HEK293 (cell line): ENCODE data around the gene PKN3.
"Not testable (repeated sequence)": the region's sequence is repeated elsewhere in the genome, so short reads cannot be mapped to it uniquely, and the experiment has no call there.

ENCODE experiments used
- CTCF ChIA-PET: fragments of 350-600 bp; formaldehyde crosslinking; extraction: SDS; loops from one replicate; lab custom pipeline; 2021; ENCODE audit warnings: antibody characterized with exemption; lab: Yijun Ruan, JAX
- POLR2A ChIA-PET: fragments of 300-600 bp; formaldehyde crosslinking; extraction: SDS; loops from one replicate; lab custom pipeline; 2020; ENCODE audit warnings: antibody characterized with exemption, inconsistent platforms; lab: Yijun Ruan, JAX
- H3K27ac ChIP-seq: fragments of 200-500 bp; sonication (Bioruptor generic); 2 replicates; pipeline ENCODE4 v1.5.1; 2014; ENCODE audit warnings: low read depth, low read length, control low read depth, inconsistent platforms; ENCODE audit errors: extremely low read depth
- H3K36me3 ChIP-seq, 2 experiments: fragments of 200-500 bp in 1 of 2; sonication (Bioruptor generic) in 1 of 2; 1 replicate in 1 of 2; 2 replicates in 1 of 2; pipeline ENCODE4 v1.5.1; 2014 to 2017; ENCODE audit warnings: inconsistent platforms in 2 of 2, low read length in 2 of 2; ENCODE audit not compliant: control insufficient read depth in 2 of 2, insufficient read depth in 1 of 2
- H3K4me1 ChIP-seq: fragments of 200-500 bp; sonication (Bioruptor generic); 2 replicates; pipeline ENCODE4 v1.5.1; 2014; ENCODE audit warnings: mild to moderate bottlenecking, low read length, inconsistent platforms; ENCODE audit not compliant: control insufficient read depth, insufficient read depth
- H3K4me3 ChIP-seq: 2 replicates; pipeline ENCODE4 v1.5.1; 2011; ENCODE audit warnings: low read depth, mild to moderate bottlenecking, control low read depth, low read length, moderate library complexity
- H3K9me3 ChIP-seq: fragments of 200-500 bp; sonication (Bioruptor generic); 2 replicates; pipeline ENCODE4 v1.5.1; 2014; ENCODE audit warnings: low read depth, low read length, inconsistent platforms; ENCODE audit not compliant: control insufficient read depth, insufficient read depth
- BCL6B ChIP-seq: fragments of 450-650 bp; formaldehyde crosslinking; IDR thresholded peaks from 2 replicates; pipeline ENCODE4 v1.5.1; 2017; ENCODE audit warnings: missing biosample characterization, missing genetic modification characterization
- KLF7 ChIP-seq: fragments of 450-650 bp; formaldehyde crosslinking; IDR thresholded peaks from 2 replicates; pipeline ENCODE4 v1.5.1; 2016; ENCODE audit warnings: missing biosample characterization, missing genetic modification characterization, borderline replicate concordance
- OSR2 ChIP-seq: fragments of 450-650 bp; formaldehyde crosslinking; IDR thresholded peaks from 2 replicates; pipeline ENCODE4 v1.5.1; 2016; ENCODE audit warnings: missing biosample characterization, missing genetic modification characterization
- OVOL3 ChIP-seq: fragments of 450-650 bp; formaldehyde crosslinking; IDR thresholded peaks from 2 replicates; pipeline ENCODE4 v1.5.1; 2016; ENCODE audit warnings: missing biosample characterization, missing genetic modification characterization
- PBX3 ChIP-seq: sonication (generic); formaldehyde crosslinking; IDR thresholded peaks from 2 replicates; pipeline ENCODE4 v1.8.1; 2022; ENCODE audit warnings: mild to moderate bottlenecking, moderate library complexity, missing genetic modification reagents
- WT1 ChIP-seq: fragments of 450-650 bp; formaldehyde crosslinking; IDR thresholded peaks from 2 replicates; pipeline ENCODE4 v1.5.1; 2016; ENCODE audit warnings: missing biosample characterization, missing genetic modification characterization
- ZBTB10 ChIP-seq: fragments of 450-650 bp; formaldehyde crosslinking; IDR thresholded peaks from 2 replicates; pipeline ENCODE4 v1.5.1; 2016; ENCODE audit warnings: missing biosample characterization, missing genetic modification characterization
- ZBTB20 ChIP-seq: fragments of 450-650 bp; formaldehyde crosslinking; IDR thresholded peaks from 2 replicates; pipeline ENCODE4 v1.5.1; 2016; ENCODE audit warnings: missing biosample characterization, missing genetic modification characterization
- ZBTB21 ChIP-seq: fragments of 450-650 bp; formaldehyde crosslinking; IDR thresholded peaks from 2 replicates; pipeline ENCODE4 v1.5.1; 2017; ENCODE audit warnings: missing biosample characterization, missing genetic modification characterization
- ZEB2 ChIP-seq: fragments of 450-650 bp; formaldehyde crosslinking; IDR thresholded peaks from 2 replicates; pipeline ENCODE4 v1.5.1; 2016; ENCODE audit warnings: missing biosample characterization, missing genetic modification characterization
- ZFHX2 ChIP-seq: fragments of 450-650 bp; formaldehyde crosslinking; conservative IDR thresholded peaks from 2 replicates; pipeline ENCODE4 v1.5.1; 2016; ENCODE audit warnings: missing biosample characterization, missing genetic modification characterization
- ZNF132 ChIP-seq: fragments of 450-650 bp; formaldehyde crosslinking; IDR thresholded peaks from 2 replicates; pipeline ENCODE4 v1.5.1; 2017; ENCODE audit warnings: missing biosample characterization, missing genetic modification characterization, borderline replicate concordance
- ZNF24 ChIP-seq: fragments of 450-650 bp; formaldehyde crosslinking; IDR thresholded peaks from 2 replicates; pipeline ENCODE4 v1.5.1; 2016; ENCODE audit warnings: missing biosample characterization, missing genetic modification characterization
- ZNF555 ChIP-seq: fragments of 450-650 bp; formaldehyde crosslinking; conservative IDR thresholded peaks from 2 replicates; pipeline ENCODE4 v1.5.1; 2017; ENCODE audit warnings: missing biosample characterization, mild to moderate bottlenecking, missing genetic modification characterization, inconsistent platforms
- ZNF558 ChIP-seq: fragments of 450-650 bp; formaldehyde crosslinking; IDR thresholded peaks from 2 replicates; pipeline ENCODE4 v1.5.1; 2016; ENCODE audit warnings: missing biosample characterization, missing genetic modification characterization
- ZNF623 ChIP-seq: fragments of 450-650 bp; formaldehyde crosslinking; IDR thresholded peaks from 2 replicates; pipeline ENCODE4 v1.5.1; 2016; ENCODE audit warnings: missing biosample characterization, missing genetic modification characterization
- ZNF670 ChIP-seq: fragments of 450-650 bp; formaldehyde crosslinking; IDR thresholded peaks from 2 replicates; pipeline ENCODE4 v1.5.1; 2016; ENCODE audit warnings: missing biosample characterization, missing genetic modification characterization, low read depth
- ZNF777 ChIP-seq: fragments of 450-650 bp; formaldehyde crosslinking; IDR thresholded peaks from 2 replicates; pipeline ENCODE4 v1.5.1; 2017; ENCODE audit warnings: missing biosample characterization, missing genetic modification characterization, borderline replicate concordance
- ZXDB ChIP-seq: fragments of 450-650 bp; formaldehyde crosslinking; IDR thresholded peaks from 2 replicates; pipeline ENCODE4 v1.5.1; 2016; ENCODE audit warnings: missing biosample characterization, missing genetic modification characterization

PKN3 gene

GRCh38 chr9:128696923-128697707, 5.2 kb upstream of the PKN3 start (continued):
- TF ChIP-seq ZNF623 (tag by site-specific recombination) (0 out of 2 replicates have a peak, but pooled peaks have one; percentile 14), ZBTB21 (tag by site-specific recombination) (no peak), ZNF558 (tag by site-specific recombination) (no peak), PBX3 (CRISPR knock-in tag) (no peak), ZNF24 (no peak), ZNF777 (tag by site-specific recombination) (no peak), OVOL3 (no peak), ZBTB20 (tag by site-specific recombination) (no peak), OSR2 (tag by site-specific recombination) (peak; percentile 64), ZNF555 (tag by site-specific recombination) (no peak), ZEB2 (tag by site-specific recombination) (no peak), KLF7 (tag by site-specific recombination) (no peak), ZFHX2 (tag by site-specific recombination) (no peak), ZBTB10 (no peak)

DNA sequence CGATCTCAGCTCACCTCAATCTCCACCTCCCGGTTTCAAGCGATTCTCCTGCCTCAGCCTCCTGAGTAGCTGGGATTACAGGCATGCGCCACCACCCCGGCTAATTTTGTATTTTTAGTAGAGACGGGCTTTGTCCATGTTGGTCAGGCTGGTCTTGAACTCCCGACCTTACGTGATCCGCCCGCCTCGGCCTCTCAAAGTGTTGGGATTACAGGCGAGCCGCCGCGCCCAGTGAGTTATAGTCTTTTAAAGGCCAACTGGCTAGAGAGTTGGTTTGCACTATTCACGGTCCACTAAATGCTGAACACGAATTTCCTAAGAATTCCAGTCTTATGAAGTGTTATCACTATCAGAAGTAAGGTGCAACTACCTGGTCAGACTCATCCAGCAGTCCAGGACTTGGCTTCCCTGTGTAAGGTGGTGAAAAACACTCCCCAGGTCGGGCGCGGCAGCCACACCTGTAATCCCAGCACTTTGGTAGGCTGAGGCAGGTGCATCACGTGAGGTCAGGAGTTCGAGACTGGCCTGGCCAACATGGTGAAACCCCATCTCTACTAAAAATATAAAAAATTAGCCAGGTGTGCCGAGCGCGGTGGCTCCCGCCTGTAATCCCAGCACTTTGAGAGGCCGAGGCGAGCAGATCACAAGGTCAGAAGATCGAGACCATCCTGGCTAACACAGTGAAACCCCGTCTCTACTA, 3.1 kb upstream of the PKN3 start:
- ChIA-PET CTCF (interaction anchor here (0.6 to 4.1 kb wide), 5 partner anchors 12 to 178 kb away, joined by 3 to 19 read pairs (median 4); no protein-coding TSS in a partner anchor), POLR2A (interaction anchor here (0.7 to 1.7 kb wide), 3 partner anchors 15 to 34 kb away, joined by 4 to 8 read pairs (median 5); partner anchors contain the start of gene ZDHHC12)
- not testable (repeated sequence) for H3K4me3 ChIP-seq, H3K9me3 ChIP-seq, H3K27ac ChIP-seq, H3K4me1 ChIP-seq
- H3K36me3 ChIP-seq, result peaks cover under 1 to 20% of the 10 kb centered on the region in 2 experiments; a peak in 2 of 3 replicates

DNA sequence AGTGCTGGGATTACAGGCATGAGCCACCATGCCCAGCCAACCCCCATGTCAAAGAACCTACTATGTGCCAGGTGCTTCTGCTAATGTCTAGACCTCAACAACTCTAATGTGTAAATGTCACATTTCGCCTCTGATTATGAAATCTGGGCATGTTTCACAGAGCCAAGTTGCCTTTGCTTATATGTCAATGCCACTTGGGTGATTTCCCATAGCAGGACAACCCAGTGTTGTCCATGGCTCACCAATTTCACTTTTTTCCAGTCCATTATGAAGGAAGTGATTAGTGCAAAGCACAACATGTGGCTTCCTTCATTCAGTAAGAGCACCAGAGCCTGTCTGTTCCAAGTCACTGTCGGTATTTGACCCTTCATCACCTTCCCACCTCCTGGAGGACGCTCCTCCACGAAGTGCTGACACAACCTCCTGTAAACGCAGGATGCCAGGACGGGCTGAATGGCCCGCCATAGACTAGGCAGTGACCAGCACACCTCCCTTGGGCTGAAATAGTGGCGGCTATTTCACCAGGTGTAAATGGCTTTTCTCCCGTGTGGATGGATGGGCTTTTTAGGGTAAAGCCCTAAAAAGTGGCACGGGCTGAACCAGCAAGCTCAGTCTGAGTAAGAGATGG, 962 bp upstream of the PKN3 start:
- H3K36me3 ChIP-seq, result peaks cover 0 to 19% of the 10 kb centered on the region in 2 experiments; a peak in 2 of 3 replicates
- no peak overlapping the region for H3K4me3 ChIP-seq
- no peak overlapping the region for H3K27ac ChIP-seq
- no peaks in the 10 kb centered on the region for H3K9me3 ChIP-seq
- TF ChIP-seq WT1, result peak; percentile 12; the same call in 1 of the 2 replicates
- TF ChIP-seq ZNF670 (tag by site-specific recombination), result no peak
- no peak for TF ChIP-seq BCL6B (tag by site-specific recombination)
- no peak for TF ChIP-seq ZNF623 (tag by site-specific recombination)
- TF ChIP-seq ZXDB (tag by site-specific recombination), result no peak
- no peak for TF ChIP-seq ZNF132
- ChIA-PET CTCF (interaction anchor here (0.7 to 4.1 kb wide), 8 partner anchors 9 to 118 kb away, joined by 3 to 37 read pairs (median 4); partner anchors contain the start of gene ZDHHC12), POLR2A (interaction anchor here (1.3 to 2.8 kb wide), 4 partner anchors 10 to 66 kb away, joined by 8 to 26 read pairs (median 10); partner anchors contain the start of genes SET and ZDHHC12)
- H3K4me1 ChIP-seq, result no peaks in the 10 kb centered on the region
